HCT116 (cell line): ENCODE results near the gene GRIP2. TPM values are rescaled to one million over a fixed set of nuclear protein-coding genes. Genes with fewer than 3 reads are reported as not detected.

Experiments used
- ATAC-seq: fragments of 200-7000 bp; cut with Tn5 transposase; 2 replicates; pipeline ENCODE4 v1.9.1; 2020; ENCODE audit warnings: mild to moderate bottlenecking, moderate library complexity
- BruUV-seq: library from RNA; stranded (reverse); fragments of 400-500 nt; replicated peaks from 2 replicates; lab custom pipeline; 2021; lab: Mats Ljungman, UMichigan
- CTCF ChIA-PET: fragments of 300-600 bp; sonication (Branson Sonifier 250); formaldehyde crosslinking; loops from one replicate; lab custom pipeline; 2021; ENCODE audit warnings: antibody characterized with exemption; lab: Charles Lee
- POLR2A ChIA-PET: fragments of 300-600, 350-600 bp; sonication (Branson Sonifier 250); formaldehyde crosslinking; loops from one replicate; lab custom pipeline; 2021; ENCODE audit warnings: antibody characterized with exemption; lab: Charles Lee
- RAD21 ChIA-PET, 2 experiments: fragments of 300-600 bp; sonication (Branson Sonifier 250); formaldehyde crosslinking; loops; one replicate each; lab custom pipeline; 2023; ENCODE audit warnings: low total read pairs in 2 of 2; ENCODE audit not compliant: uncharacterized antibody in 2 of 2, unreplicated experiment in 2 of 2, low non-redundant PET in 1 of 2; lab: Charles Lee
- DNase-seq: peaks from one replicate; pipeline ENCODE4 v3.0.0-alpha.2; 2010; ENCODE audit warnings: low read depth, low spot score
- H2AFZ ChIP-seq: fragments of 200-600 bp; shearing (Covaris generic), sonication (generic); 2 replicates; pipeline ENCODE4 v1.6.1; 2017; ENCODE audit warnings: low read depth, mixed run types, mixed read lengths, antibody characterized with exemption, low read length; ENCODE audit not compliant: poor library complexity, severe bottlenecking
- H3K27ac ChIP-seq: 2 replicates; pipeline ENCODE4 v1.5.1; 2012; ENCODE audit warnings: low read depth, low read length
- H3K27me3 ChIP-seq: fragments of 200-600 bp; sonication (generic); 2 replicates; pipeline ENCODE4 v1.6.1; 2016; ENCODE audit warnings: mixed run types, low read length, mixed read lengths; ENCODE audit not compliant: insufficient read depth
- H3K36me3 ChIP-seq, 2 experiments: fragments of 200-500 bp in 1 of 2; fragments of 200-600 bp in 1 of 2; sonication (Bioruptor generic) in 1 of 2; sonication (generic) in 1 of 2; 2 replicates each; pipeline versions ENCODE4 v1.5.1 to v1.6.1; 2014 to 2016; ENCODE audit warnings: low read length in 2 of 2, inconsistent platforms in 1 of 2, mixed read lengths in 1 of 2, mixed run types in 1 of 2; ENCODE audit not compliant: insufficient read depth in 2 of 2, control insufficient read depth in 1 of 2
- H3K4me1 ChIP-seq, 2 experiments: fragments of 200-600 bp in 1 of 2; sonication (generic) in 1 of 2; 2 replicates each; pipeline versions ENCODE4 v1.5.1 to v1.6.1; 2012 to 2017; ENCODE audit warnings: low read length in 2 of 2, inconsistent platforms in 1 of 2, mild to moderate bottlenecking in 1 of 2, mixed read lengths in 1 of 2, mixed run types in 1 of 2, moderate library complexity in 1 of 2; ENCODE audit not compliant: insufficient read depth in 2 of 2, control insufficient read depth in 1 of 2
- H3K4me2 ChIP-seq: fragments of 200-600 bp; sonication (generic); 2 replicates; pipeline ENCODE4 v1.6.1; 2017; ENCODE audit warnings: mixed run types, low read length, mixed read lengths
- H3K4me3 ChIP-seq, 2 experiments: fragments of 200-600 bp in 1 of 2; sonication (generic) in 1 of 2; replicated peaks in 1 of 2; 2 replicates each; pipeline ENCODE4 v1.5.1; 2011 to 2016; ENCODE audit warnings: low read length in 2 of 2, control low read depth in 1 of 2, low read depth in 1 of 2, mild to moderate bottlenecking in 1 of 2, mixed read lengths in 1 of 2, mixed run types in 1 of 2
- H3K79me2 ChIP-seq: fragments of 200-600 bp; sonication (generic); 2 replicates; pipeline ENCODE4 v1.6.1; 2017; ENCODE audit warnings: mild to moderate bottlenecking, mixed run types, low read length, moderate library complexity, mixed read lengths; ENCODE audit not compliant: insufficient read depth
- H3K9ac ChIP-seq: fragments of 200-600 bp; sonication (generic); 2 replicates; pipeline ENCODE4 v1.6.1; 2016; ENCODE audit warnings: low read length, mixed read lengths
- H3K9me2 ChIP-seq: fragments of 200-600 bp; sonication (generic), shearing (Covaris generic); 2 replicates; pipeline ENCODE4 v1.6.1; 2017; ENCODE audit warnings: mixed run types, mild to moderate bottlenecking, moderate library complexity; ENCODE audit not compliant: insufficient read depth
- H3K9me3 ChIP-seq, 2 experiments: fragments of 200-500 bp in 1 of 2; fragments of 200-600 bp in 1 of 2; sonication (Bioruptor generic) in 1 of 2; sonication (generic) in 1 of 2; 2 replicates each; pipeline ENCODE4 v1.6.1; 2014 to 2017; ENCODE audit warnings: low read length in 2 of 2, mixed read lengths in 2 of 2, inconsistent platforms in 1 of 2, low read depth in 1 of 2, mild to moderate bottlenecking in 1 of 2, mixed run types in 1 of 2, moderate library complexity in 1 of 2; ENCODE audit not compliant: control insufficient read depth in 1 of 2, insufficient read depth in 1 of 2
- H4K20me1 ChIP-seq: fragments of 200-600 bp; sonication (generic), shearing (Covaris generic); 2 replicates; pipeline ENCODE4 v1.6.1; 2017; ENCODE audit warnings: mixed run types, mild to moderate bottlenecking, moderate library complexity; ENCODE audit not compliant: insufficient read depth
- ATF3 ChIP-seq: IDR thresholded peaks from 2 replicates; pipeline ENCODE4 v1.6.1; 2012
- CBX3 ChIP-seq: IDR thresholded peaks from 2 replicates; pipeline ENCODE4 v1.6.1; 2012; ENCODE audit warnings: low read depth
- CEBPB ChIP-seq: IDR thresholded peaks from 2 replicates; pipeline ENCODE4 v1.6.1; 2012; ENCODE audit warnings: low read depth
- EGR1 ChIP-seq: IDR thresholded peaks from 2 replicates; pipeline ENCODE4 v1.6.1; 2012; ENCODE audit warnings: low read depth
- ELF1 ChIP-seq: IDR thresholded peaks from 2 replicates; pipeline ENCODE4 v1.6.1; 2012; ENCODE audit warnings: low read depth, borderline replicate concordance
- EZH2 ChIP-seq: fragments of 200-600 bp; sonication (generic); IDR thresholded peaks from 2 replicates; pipeline ENCODE4 v1.6.1; 2017; ENCODE audit warnings: antibody characterized with exemption, mixed run types
- EZH2phosphoT487 ChIP-seq: fragments of 200-600 bp; IDR thresholded peaks from 2 replicates; pipeline ENCODE4 v1.6.1; 2018; ENCODE audit warnings: antibody characterized with exemption, borderline replicate concordance
- FOSL1 ChIP-seq: IDR thresholded peaks from 2 replicates; pipeline ENCODE4 v1.6.1; 2012; ENCODE audit warnings: low read depth
- JUND ChIP-seq: IDR thresholded peaks from 2 replicates; pipeline ENCODE4 v1.6.1; 2012
- POLR2A ChIP-seq: IDR thresholded peaks from 2 replicates; pipeline ENCODE4 v1.7.0; 2011; ENCODE audit warnings: borderline replicate concordance; ENCODE audit not compliant: insufficient read depth, insufficient read length; ENCODE audit errors: extremely low read depth
- POLR2AphosphoS5 ChIP-seq: IDR thresholded peaks from 2 replicates; pipeline ENCODE4 v1.6.1; 2011; ENCODE audit warnings: mild to moderate bottlenecking, low read depth, low read length, moderate library complexity
- RAD21 ChIP-seq: IDR thresholded peaks from 2 replicates; pipeline ENCODE4 v1.6.1; 2012; ENCODE audit warnings: low read depth, mild to moderate bottlenecking
- REST ChIP-seq: IDR thresholded peaks from 2 replicates; pipeline ENCODE4 v1.6.1; 2012; ENCODE audit warnings: low read depth
- SP1 ChIP-seq: IDR thresholded peaks from 2 replicates; pipeline ENCODE4 v1.6.1; 2012; ENCODE audit warnings: low read depth
- YY1 ChIP-seq: IDR thresholded peaks from 2 replicates; pipeline ENCODE4 v1.6.1; 2011; ENCODE audit warnings: low read length, low read depth, moderate library complexity, mild to moderate bottlenecking; ENCODE audit not compliant: insufficient replicate concordance; ENCODE audit errors: extremely low read depth
- ZBTB33 ChIP-seq: IDR thresholded peaks from 2 replicates; pipeline ENCODE4 v1.6.1; 2011; ENCODE audit warnings: mild to moderate bottlenecking, low read length, moderate library complexity; ENCODE audit not compliant: insufficient replicate concordance; ENCODE audit errors: extremely low read depth
- ZFX ChIP-seq: fragments of 450-650 bp; IDR thresholded peaks from 2 replicates; pipeline ENCODE4 v1.6.1; 2017
- ZNF274 ChIP-seq: fragments of 200-500 bp; sonication (Bioruptor generic); IDR thresholded peaks from 2 replicates; pipeline ENCODE4 v1.6.1; 2014; ENCODE audit warnings: mild to moderate bottlenecking, low read depth, low read length, inconsistent platforms
- intact Hi-C: fragments of 100-400 bp; cut with micrococcal nuclease; formaldehyde crosslinking; loops from 2 replicates; pipeline ENCODE4 v1.10.0; 2022
- total RNA-seq: library from RNA; stranded (reverse); gene quantifications from one replicate; pipeline ENCODE4 v1.2.1, GENCODE V29; 2021; ENCODE audit not compliant: unreplicated experiment
- TF ChIP-seq, protein P1 (sequence below), 3 experiments: fragments of 200-600 bp in 1 of 3; sonication (generic) in 1 of 3; IDR thresholded peaks in 2 of 3; conservative IDR thresholded peaks in 1 of 3; 2 replicates each; pipeline ENCODE4 v1.5.1; 2012 to 2017; ENCODE audit warnings: low read depth in 2 of 3, low read length in 2 of 3, antibody characterized with exemption in 1 of 3, borderline replicate concordance in 1 of 3, control low read depth in 1 of 3, mild to moderate bottlenecking in 1 of 3, mixed read lengths in 1 of 3, mixed run types in 1 of 3, moderate library complexity in 1 of 3; ENCODE audit not compliant: insufficient read depth in 1 of 3

Gene GRIP2
- total RNA-seq, 1 experiment from 2014 or later: 0.34 TPM

DNA sequence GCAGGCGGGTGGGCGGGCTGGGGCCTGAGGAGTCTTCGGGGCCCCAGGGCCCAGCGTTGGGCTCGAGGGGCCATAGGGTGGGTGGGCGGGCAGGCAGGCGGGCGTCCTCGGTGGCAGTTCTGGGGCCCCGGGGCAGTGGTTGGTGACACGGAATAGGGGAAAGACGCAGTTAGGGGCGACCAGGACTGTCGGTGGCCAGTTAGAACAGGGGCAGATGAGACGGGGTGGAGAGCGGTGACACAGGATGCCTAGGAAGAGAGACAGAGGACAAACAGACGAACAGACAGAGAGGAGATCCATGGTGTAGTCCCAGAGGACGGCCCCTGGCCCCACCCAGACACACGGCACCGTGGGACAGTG lies 36.5 kb downstream of the GRIP2 start (continued):
- TF ChIP-seq YY1: no peak

GRCh38 chr3:14503033-14503705 lies 37.0 kb downstream of the GRIP2 start:
- Histone ChIP-seq H3K36me3 (no peaks in the 10 kb centered on the region), H3K4me2 (no peak overlapping the region), H3K79me2 (no peaks in the 10 kb centered on the region), H3K4me3 (no peak overlapping the region), H3K9me3 (peaks cover 5 to 11% of the 10 kb centered on the region in 2 experiments; a peak in 1 of 4 replicates), H3K4me1 (no peaks in the 10 kb centered on the region), H3K9me2 (no peaks in the 10 kb centered on the region), H3K9ac (no peak overlapping the region), H3K27me3 (no peaks in the 10 kb centered on the region), H2AFZ (no peak overlapping the region), H3K27ac (no peak overlapping the region), H4K20me1 (no peaks in the 10 kb centered on the region)
- RAD21 ChIA-PET: no interaction called here
- CTCF ChIA-PET: no interaction called here
- intact Hi-C loops: no loop called here
- POLR2A ChIA-PET: no interaction called here
- no peak for DNase-seq
- no peak for ATAC-seq
- no TSS peak for BruUV-seq
- TF ChIP-seq ZBTB33 (no peak), REST (no peak), ELF1 (no peak), JUND (no peak), RAD21 (no peak), CEBPB (no peak), ZNF274 (no peak), EZH2 (no peak), POLR2AphosphoS5 (no peak), POLR2A (no peak), FOSL1 (no peak), ZFX (no peak), EGR1 (no peak), ATF3 (no peak), CBX3 (no peak), EZH2phosphoT487 (no peak), SP1 (no peak)
- TF ChIP-seq, protein P1, sequence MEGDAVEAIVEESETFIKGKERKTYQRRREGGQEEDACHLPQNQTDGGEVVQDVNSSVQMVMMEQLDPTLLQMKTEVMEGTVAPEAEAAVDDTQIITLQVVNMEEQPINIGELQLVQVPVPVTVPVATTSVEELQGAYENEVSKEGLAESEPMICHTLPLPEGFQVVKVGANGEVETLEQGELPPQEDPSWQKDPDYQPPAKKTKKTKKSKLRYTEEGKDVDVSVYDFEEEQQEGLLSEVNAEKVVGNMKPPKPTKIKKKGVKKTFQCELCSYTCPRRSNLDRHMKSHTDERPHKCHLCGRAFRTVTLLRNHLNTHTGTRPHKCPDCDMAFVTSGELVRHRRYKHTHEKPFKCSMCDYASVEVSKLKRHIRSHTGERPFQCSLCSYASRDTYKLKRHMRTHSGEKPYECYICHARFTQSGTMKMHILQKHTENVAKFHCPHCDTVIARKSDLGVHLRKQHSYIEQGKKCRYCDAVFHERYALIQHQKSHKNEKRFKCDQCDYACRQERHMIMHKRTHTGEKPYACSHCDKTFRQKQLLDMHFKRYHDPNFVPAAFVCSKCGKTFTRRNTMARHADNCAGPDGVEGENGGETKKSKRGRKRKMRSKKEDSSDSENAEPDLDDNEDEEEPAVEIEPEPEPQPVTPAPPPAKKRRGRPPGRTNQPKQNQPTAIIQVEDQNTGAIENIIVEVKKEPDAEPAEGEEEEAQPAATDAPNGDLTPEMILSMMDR (IDR thresholded peaks at IDR 0.05 in 2 of 3, conservative IDR thresholded peaks at IDR 0.05 in 1 of 3; ENCODE audit: borderline replicate concordance in 1 of 3, insufficient read depth in 1 of 3, low read depth in 2 of 3, low read length in 2 of 3): no peak
